ENCODE results near the gene SLC15A4. TPM values are rescaled to one million over a fixed set of nuclear protein-coding genes. Genes with fewer than 3 reads are reported as not detected.
"Not testable (repeated sequence)": the region's sequence is repeated elsewhere in the genome, so short reads cannot be mapped to it uniquely, and the experiment has no call there.

Gene SLC15A4
- 30.2 and 36.9 TPM in 2 replicates for total RNA-seq

GRCh38 chr12:128823916-128824839 is at the start of gene SLC15A4:
Gene SLC15A4 (minus strand): TSS chr12:128823958. CDS start chr12:128823943, 15 bp downstream.
- peak; percentile 93 for DNase-seq

DNA sequence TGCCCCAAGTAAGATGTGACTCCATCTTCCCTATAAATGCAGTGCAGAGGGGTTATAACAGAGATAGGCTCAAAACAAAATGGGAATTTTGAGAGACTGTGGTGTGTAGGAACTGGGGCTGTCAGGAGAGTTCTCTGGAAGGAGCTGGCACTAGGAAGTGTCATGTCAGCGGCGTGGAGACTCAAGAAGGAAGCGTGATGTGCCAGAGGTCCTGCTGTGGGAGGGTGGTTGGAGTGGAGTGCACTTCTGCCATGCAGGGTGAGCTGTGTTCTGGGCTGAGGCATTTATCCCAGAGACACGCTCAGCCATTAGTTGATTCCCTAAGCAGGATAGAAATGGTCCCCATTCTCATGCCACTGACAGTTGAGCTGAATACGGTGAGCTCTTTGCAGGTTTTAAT is 48.5 kb upstream of the SLC15A4 start:
- DNase-seq, result no peak

- DNase-seq, result no peak
These were observed 47.7 kb upstream of the SLC15A4 start for GRCh38 chr12:128871516-128871892.

- DNase-seq, result no peak
These were observed 43.7 kb upstream of the SLC15A4 start for GRCh38 chr12:128867466-128867865.

- no peak for DNase-seq
These were observed 40.9 kb upstream of the SLC15A4 start for GRCh38 chr12:128864516-128865186.

DNA sequence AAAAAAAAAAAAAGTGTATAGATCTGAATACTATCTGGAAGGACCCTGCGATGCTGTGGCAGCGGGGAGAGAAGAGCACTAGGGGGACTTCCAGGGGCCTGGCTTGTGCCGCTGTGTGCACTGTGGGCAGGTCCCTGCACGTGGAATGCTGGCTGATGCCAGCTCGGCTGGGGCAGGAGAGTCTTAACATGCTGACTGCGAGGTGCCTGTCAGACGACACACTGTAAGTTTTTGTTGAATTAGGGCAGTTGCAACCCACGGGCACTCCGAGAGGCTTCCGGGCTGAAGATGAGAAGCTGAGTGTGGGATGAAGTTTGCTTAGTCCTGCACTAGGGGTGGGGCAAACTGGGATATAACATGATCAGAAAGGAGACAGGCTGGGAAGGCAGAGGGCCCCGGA is 40.2 kb upstream of the SLC15A4 start:
- DNase-seq, result no peak

DNA sequence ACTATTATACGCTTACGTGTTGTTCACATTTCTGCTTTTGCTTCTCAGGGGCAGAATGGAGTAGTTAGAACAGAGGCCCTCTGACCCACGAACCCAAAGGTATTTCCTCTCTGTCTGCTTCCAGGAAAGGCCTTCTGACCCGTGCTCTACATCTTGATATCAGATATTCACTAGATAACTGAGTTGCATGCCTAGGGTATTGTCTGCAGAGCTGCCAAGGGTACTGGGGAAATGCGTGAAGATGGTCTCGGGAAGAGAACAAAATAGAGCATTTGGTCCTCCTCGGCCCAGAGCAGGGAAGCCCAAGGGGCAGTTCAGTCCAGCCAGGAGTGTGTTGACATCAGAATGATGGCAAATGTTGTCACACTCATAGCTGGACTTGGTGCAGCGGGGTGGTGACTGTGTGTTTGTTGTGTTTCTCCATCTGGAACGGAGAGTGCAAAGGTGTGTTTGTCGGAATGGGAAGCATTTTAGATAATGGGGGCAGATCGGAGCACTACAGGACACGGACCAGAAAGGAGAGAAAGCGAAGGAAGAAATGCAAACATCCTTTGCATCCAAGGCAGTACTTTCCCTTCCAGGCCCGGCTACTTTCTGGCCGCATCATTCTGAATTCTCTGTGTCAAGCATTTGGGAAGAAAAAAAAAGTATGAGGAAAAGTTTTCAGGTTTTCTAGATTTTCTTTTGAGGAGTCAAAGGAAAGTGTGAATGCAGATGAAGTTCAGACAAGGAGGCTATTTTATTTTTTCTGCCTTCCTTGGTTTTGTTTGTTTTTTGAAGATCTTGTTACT is 37.7 kb upstream of the SLC15A4 start:
- DNase-seq, result no peak

GRCh38 chr12:128859311-128859710 is 35.6 kb upstream of the SLC15A4 start:
- DNase-seq, result no peak

GRCh38 chr12:128857133-128857763 is 33.5 kb upstream of the SLC15A4 start:
- DNase-seq, result no peak

GRCh38 chr12:128856791-128857078 is 33.0 kb upstream of the SLC15A4 start:
- no peak for DNase-seq

- DNase-seq, result no peak
These were observed 32.5 kb upstream of the SLC15A4 start for GRCh38 chr12:128856035-128856790.

DNA sequence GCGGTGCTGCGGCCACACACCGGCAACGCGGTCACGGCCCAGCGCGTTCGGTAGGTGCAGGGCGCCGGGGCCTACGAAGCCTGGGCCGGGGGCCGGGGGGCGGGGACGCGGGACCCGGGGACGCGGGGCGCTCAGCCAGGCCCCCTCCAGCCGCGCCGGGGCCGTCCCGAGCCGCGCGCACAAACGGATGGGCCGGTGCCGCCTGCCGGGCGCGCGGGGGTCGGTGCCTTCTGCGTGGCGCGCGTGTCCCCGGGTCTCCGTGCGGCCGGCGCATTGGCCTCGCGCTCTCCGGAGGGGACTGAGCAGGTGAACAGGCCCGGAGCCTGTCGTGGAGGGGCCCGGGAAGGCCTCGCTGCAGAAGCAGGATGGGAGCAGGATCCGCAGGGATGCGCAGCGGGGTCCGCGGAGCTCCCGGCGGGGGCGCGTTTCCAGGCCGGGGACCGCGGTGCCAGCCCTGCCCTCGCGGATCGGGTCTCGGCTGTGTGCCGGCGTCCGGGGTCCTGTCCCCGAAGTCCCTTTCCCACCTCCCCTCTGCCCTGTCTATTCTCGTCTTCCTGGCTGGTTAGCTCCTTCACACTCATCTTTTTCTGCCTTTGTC is 29.9 kb upstream of the SLC15A4 start:
- no peak for DNase-seq

DNA sequence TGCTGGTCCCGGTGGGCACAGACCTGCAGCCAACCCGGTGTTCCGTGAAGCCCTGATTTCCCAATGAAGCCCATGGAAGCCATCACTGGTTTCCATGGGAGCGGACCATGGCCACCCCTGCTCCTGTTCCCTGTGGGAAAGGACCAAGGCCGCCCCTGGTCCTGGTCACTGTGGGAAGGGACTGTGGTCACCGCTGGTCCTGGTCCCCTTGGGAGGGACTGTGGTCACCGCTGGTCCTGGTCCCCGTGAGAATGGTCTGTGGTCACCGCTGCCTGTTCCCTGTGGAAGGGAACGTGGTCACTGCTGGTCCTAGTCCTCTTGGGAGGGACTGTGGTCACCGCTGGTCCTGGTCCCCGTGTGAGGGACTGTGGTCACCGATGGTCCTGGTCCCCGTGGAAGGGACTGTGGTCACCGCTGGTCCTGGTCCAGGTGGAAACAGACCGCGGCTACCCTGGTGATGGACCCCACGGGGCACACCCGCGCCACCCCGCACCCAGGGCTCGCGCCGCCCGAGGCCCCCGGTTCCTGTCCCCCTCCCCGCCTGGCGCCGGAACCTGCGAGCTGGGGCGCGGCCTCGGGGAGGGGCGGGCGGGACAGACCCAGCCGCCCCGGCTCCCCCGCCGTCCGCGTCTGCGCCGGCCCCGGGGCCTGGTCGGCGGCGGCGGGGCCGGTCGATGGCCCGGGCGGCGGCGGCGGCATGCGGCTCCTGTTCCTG is 29.3 kb upstream of the SLC15A4 start, which contains the start of gene GLT1D1:
Gene GLT1D1, plus strand, starts transcription at position 594 of the 715 bp plus-strand sequence. Its CDS starts 104 bp downstream, at position 698.
- DNase-seq, result no peak

GRCh38 chr12:128852026-128852698 is 28.4 kb upstream of the SLC15A4 start:
- no peak for DNase-seq

- DNase-seq, result not testable (repeated sequence)
These were observed 27.7 kb upstream of the SLC15A4 start for GRCh38 chr12:128851429-128851828.

DNA sequence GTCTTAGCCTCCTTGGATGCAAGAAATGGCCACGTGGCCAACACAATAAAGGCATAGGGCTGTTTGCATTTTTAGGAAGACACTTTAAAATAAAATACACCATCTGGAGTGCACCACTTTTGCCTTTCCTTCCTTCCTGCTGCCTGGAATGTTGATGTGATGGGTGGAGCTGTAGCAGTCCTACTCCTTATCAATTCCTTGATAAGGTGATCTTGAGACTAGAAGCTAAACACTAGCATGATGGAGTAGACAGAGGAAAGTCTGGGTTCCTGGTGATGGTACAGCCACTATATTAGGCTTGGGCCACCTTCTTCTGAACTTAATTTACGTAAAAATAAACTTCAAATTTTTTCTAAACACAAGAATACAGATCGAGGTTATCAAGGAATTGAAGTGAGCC is 26.6 kb upstream of the SLC15A4 start:
- no peak for DNase-seq

DNA sequence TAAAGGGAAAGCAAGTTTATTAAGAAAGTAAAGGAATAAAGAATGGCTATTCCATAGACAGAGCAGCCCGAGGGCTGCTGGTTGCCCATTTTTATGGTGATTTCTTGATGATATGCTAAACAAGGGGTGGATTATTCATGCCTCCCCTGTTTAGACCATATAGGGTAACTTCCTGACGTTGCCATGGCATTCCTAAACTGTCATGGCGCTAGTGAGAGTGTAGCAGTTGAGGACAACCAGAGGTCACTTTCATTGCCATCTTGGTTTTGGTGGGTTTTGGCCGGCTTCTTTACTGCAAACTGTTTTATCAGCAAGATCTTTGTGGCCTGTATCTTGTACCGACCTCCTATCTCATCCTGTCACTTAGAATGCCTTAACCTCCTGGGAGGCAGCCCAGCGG is 26.0 kb upstream of the SLC15A4 start:
- not testable (repeated sequence) for DNase-seq

DNA sequence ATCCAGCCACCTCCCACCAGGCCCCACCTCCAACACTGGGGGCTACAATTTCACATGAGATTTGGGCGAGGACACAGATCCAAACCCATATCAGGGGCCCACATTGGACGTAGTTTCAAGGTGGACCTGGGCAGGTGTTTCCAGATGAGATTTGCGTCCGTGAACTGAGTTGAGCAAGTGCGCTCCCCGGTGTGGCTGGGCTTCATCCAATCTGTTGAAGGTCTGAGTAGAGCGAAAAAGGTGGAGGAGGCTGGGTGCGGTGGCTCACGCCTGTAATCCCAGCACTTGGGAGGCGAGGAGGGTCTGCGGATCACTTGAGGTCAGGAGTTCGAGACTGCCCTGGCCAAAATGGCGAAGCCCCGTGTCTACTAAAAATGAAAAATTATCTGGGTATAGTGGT is 24.6 kb upstream of the SLC15A4 start:
- DNase-seq, result no peak

- not testable (repeated sequence) for DNase-seq
These were observed 22.9 kb upstream of the SLC15A4 start for GRCh38 chr12:128846671-128847070.

DNA sequence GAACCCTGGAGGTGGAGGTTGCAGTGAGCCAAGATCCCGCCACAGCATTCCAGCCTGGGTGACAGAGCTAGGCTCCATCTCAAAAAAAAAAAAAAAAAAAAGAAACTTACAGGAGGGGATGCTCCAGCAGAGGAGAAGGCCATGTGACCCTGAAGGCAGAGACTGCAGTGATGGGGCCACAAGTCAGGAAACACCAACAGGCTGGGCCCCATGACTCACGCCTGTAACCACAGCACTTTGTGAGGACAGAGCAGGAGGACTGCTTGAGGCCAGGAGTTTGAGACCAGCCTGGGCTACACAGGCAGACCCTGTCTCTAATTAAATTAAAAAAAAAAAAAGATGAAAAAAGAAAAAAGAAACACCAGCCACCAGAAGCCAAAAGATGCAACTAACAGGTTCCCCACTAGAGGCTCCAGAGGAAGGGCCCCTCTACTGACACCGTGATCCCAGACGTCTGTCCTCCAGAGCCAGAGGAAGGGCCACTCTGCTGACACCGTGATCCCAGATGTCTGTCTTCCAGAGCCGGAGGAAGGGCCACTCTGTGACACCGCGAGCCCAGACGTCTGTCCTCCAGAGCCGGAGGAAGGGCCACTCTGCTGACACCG is 20.4 kb upstream of the SLC15A4 start:
- no peak for DNase-seq
